ENCODE data around the gene SLC20A1. TPM values are rescaled to one million over a fixed set of nuclear protein-coding genes. Genes with fewer than 3 reads are reported as not detected.

Gene SLC20A1
- total RNA-seq, 4 donors from 2014 or later, result 15.6 to 40.3 (median 23.9) TPM

- Histone ChIP-seq H3K4me1 (peaks cover 22 to 24% of the 10 kb centered on the region in 2 donors), H3K4me3 (replicated peaks in 1 of 3) (no peak overlapping the region), H3K36me3 (peaks cover 18 to 38% of the 10 kb centered on the region in 2 donors), H3K9me3 (no peaks in the 10 kb centered on the region), H3K27ac (no peak overlapping the region), H3K27me3 (no peaks in the 10 kb centered on the region)
- intact Hi-C loops (cut with DNase I), result no loop called here
- TF ChIP-seq POLR2A (IDR thresholded peaks at IDR 0.05), result no peak
- no peak for TF ChIP-seq CTCF (IDR thresholded peaks at IDR 0.05)
- DNase-seq, result no peak
- WGBS, 2 donors, result 56 to 67% methylated on average over 2 of the region's 2 CpGs
Observed at GRCh38 chr2:112648081-112648480, 2.3 kb downstream of the SLC20A1 start.

GRCh38 chr2:112656679-112657078 lies 10.9 kb downstream of the SLC20A1 start:
- Histone ChIP-seq H3K4me1 (peaks cover 0 to 5% of the 10 kb centered on the region in 2 donors), H3K4me3 (replicated peaks in 1 of 3) (no peak overlapping the region), H3K27me3 (no peaks in the 10 kb centered on the region), H3K27ac (no peak overlapping the region), H3K36me3 (peaks cover 33 to 35% of the 10 kb centered on the region in 2 donors), H3K9me3 (no peaks in the 10 kb centered on the region)
- TF ChIP-seq CTCF (IDR thresholded peaks at IDR 0.05), result no peak
- no peak for TF ChIP-seq POLR2A (IDR thresholded peaks at IDR 0.05)
- DNase-seq, result no peak
- intact Hi-C loops (cut with DNase I), result no loop called here
- 98 to 99% methylated on average over 4 of the region's 4 CpGs for WGBS, 2 donors

GRCh38 chr2:112658301-112658700 lies 12.6 kb downstream of the SLC20A1 start:
- Histone ChIP-seq H3K4me3 (replicated peaks in 1 of 3) (no peak overlapping the region), H3K27me3 (no peaks in the 10 kb centered on the region), H3K4me1 (peaks cover 0 to 10% of the 10 kb centered on the region in 2 donors), H3K36me3 (peaks cover 29% of the 10 kb centered on the region in 2 donors), H3K9me3 (no peaks in the 10 kb centered on the region), H3K27ac (no peak overlapping the region)
- DNase-seq, result no peak
- WGBS, 2 donors, result 87 to 93% methylated on average over 2 of the region's 2 CpGs
- TF ChIP-seq POLR2A (IDR thresholded peaks at IDR 0.05) (no peak), CTCF (IDR thresholded peaks at IDR 0.05) (no peak)
- intact Hi-C loops (cut with DNase I), result no loop called here

- no peak overlapping the region for H3K27ac ChIP-seq
Observed at GRCh38 chr2:112658839-112659667, 13.3 kb downstream of the SLC20A1 start.

More at GRCh38 chr2:112658839-112659667, 13.3 kb downstream of the SLC20A1 start:
- H3K36me3 ChIP-seq, result peaks cover 29 to 30% of the 10 kb centered on the region in 2 donors
- intact Hi-C loops (cut with DNase I), result no loop called here
- TF ChIP-seq CTCF (IDR thresholded peaks at IDR 0.05), result no peak
- no peak for TF ChIP-seq POLR2A (IDR thresholded peaks at IDR 0.05)
- no peak for DNase-seq
- 88 to 92% methylated on average over 11 of the region's 11 CpGs for WGBS, 2 donors
- no peaks in the 10 kb centered on the region for H3K27me3 ChIP-seq
- H3K9me3 ChIP-seq, result no peaks in the 10 kb centered on the region
- peaks cover 0 to 10% of the 10 kb centered on the region in 2 donors for H3K4me1 ChIP-seq
- no peak overlapping the region for H3K4me3 ChIP-seq (replicated peaks in 1 of 3)

All from thyroid gland (tissue), 4 donors.